ENCODE measurements around the gene NFKBIA. TPM values are rescaled to one million over a fixed set of nuclear protein-coding genes. Genes with fewer than 3 reads are reported as not detected.

The NFKBIA gene
- total RNA-seq, 1 donor from 2014 or later = 128 TPM

Other genes with a start within 250 kb of the NFKBIA start
- 258 and 267 TPM in 2 replicates for gene PSMA6, start 112.4 kb downstream of the NFKBIA start, total RNA-seq
- not detected in 2 replicates for gene INSM2, start 129.4 kb upstream of the NFKBIA start, total RNA-seq